KMS-11 (cell line): Measurements from ENCODE around the gene ATF4.

ENCODE experiments used
- H2AFZ ChIP-seq: fragments of 200-600 bp; sonication (generic); 2 replicates; pipeline ENCODE4 v1.6.1; 2016; ENCODE audit warnings: antibody characterized with exemption, mixed run types, low read depth
- H3K27ac ChIP-seq: fragments of 200-600 bp; sonication (generic); 2 replicates; pipeline ENCODE4 v1.6.1; 2016; ENCODE audit warnings: mild to moderate bottlenecking, mixed run types
- H3K27me3 ChIP-seq: fragments of 200-600 bp; sonication (generic); 2 replicates; pipeline ENCODE4 v1.6.1; 2017; ENCODE audit warnings: mild to moderate bottlenecking, low read depth, mixed run types, moderate library complexity; ENCODE audit not compliant: insufficient read depth
- H3K36me3 ChIP-seq: fragments of 200-600 bp; sonication (generic); 2 replicates; pipeline ENCODE4 v1.6.1; 2017; ENCODE audit warnings: mild to moderate bottlenecking, mixed run types; ENCODE audit not compliant: insufficient read depth
- H3K4me1 ChIP-seq: fragments of 200-600 bp; sonication (generic); 2 replicates; pipeline ENCODE4 v1.6.1; 2016; ENCODE audit warnings: mild to moderate bottlenecking, low read depth, mixed run types; ENCODE audit not compliant: poor library complexity, severe bottlenecking
- H3K4me2 ChIP-seq: fragments of 200-600 bp; sonication (generic); 2 replicates; pipeline ENCODE4 v1.7.0; 2016; ENCODE audit warnings: mild to moderate bottlenecking, mixed run types
- H3K4me3 ChIP-seq: fragments of 200-600 bp; sonication (generic); IDR thresholded peaks from 2 replicates; pipeline ENCODE4 v1.6.1; 2017; ENCODE audit warnings: low read depth, low read length, mixed read lengths; ENCODE audit not compliant: insufficient read depth
- H3K79me2 ChIP-seq: fragments of 200-600 bp; sonication (generic); 2 replicates; pipeline ENCODE4 v1.6.1; 2016; ENCODE audit warnings: low read depth, mixed run types; ENCODE audit not compliant: insufficient read depth
- H3K9ac ChIP-seq: fragments of 200-600 bp; sonication (generic); 2 replicates; pipeline ENCODE4 v1.6.1; 2016; ENCODE audit warnings: mild to moderate bottlenecking, mixed run types
- H4K20me1 ChIP-seq: fragments of 200-600 bp; sonication (generic); 2 replicates; pipeline ENCODE4 v1.6.1; 2016; ENCODE audit warnings: mild to moderate bottlenecking, mixed run types; ENCODE audit not compliant: insufficient read depth
- CTCF ChIP-seq: fragments of 200-600 bp; sonication (generic); conservative IDR thresholded peaks from 2 replicates; pipeline ENCODE4 v1.6.1; 2017; ENCODE audit warnings: low read depth, mild to moderate bottlenecking, antibody characterized with exemption, low read length, moderate library complexity, mixed read lengths

Gene ATF4

GRCh38 chr22:39490135-39490798, 30.1 kb upstream of the ATF4 start:
- Histone ChIP-seq H3K79me2 (0 out of 2 replicates have a peak, but pooled peaks cover under 1% of the 10 kb centered on the region), H2AFZ (no peak overlapping the region), H3K4me2 (no peak overlapping the region), H3K27me3 (no peaks in the 10 kb centered on the region), H3K4me3 (no peak overlapping the region), H3K27ac (no peak overlapping the region), H3K4me1 (peaks cover 9% of the 10 kb centered on the region), H4K20me1 (no peaks in the 10 kb centered on the region; the same call in 1 of the 2 replicates), H3K36me3 (no peaks in the 10 kb centered on the region), H3K9ac (no peak overlapping the region)
- no peak for TF ChIP-seq CTCF

GRCh38 chr22:39490966-39491680, 29.2 kb upstream of the ATF4 start:
- H3K9ac ChIP-seq, result no peak overlapping the region
- TF ChIP-seq CTCF, result no peak
- H3K79me2 ChIP-seq, result no peaks in the 10 kb centered on the region
- peaks cover 11% of the 10 kb centered on the region for H3K4me1 ChIP-seq
- H4K20me1 ChIP-seq, result no peaks in the 10 kb centered on the region; the same call in 1 of the 2 replicates
- no peaks in the 10 kb centered on the region for H3K36me3 ChIP-seq
- no peak overlapping the region for H3K27ac ChIP-seq
- no peak overlapping the region for H2AFZ ChIP-seq
- H3K4me3 ChIP-seq, result no peak overlapping the region
- H3K27me3 ChIP-seq, result no peaks in the 10 kb centered on the region
- H3K4me2 ChIP-seq, result no peak overlapping the region

GRCh38 chr22:39491696-39492095, 28.7 kb upstream of the ATF4 start:
- TF ChIP-seq CTCF, result no peak
- H3K36me3 ChIP-seq, result no peaks in the 10 kb centered on the region
- no peak overlapping the region for H3K27ac ChIP-seq
- no peaks in the 10 kb centered on the region; the same call in 1 of the 2 replicates for H4K20me1 ChIP-seq
- peaks cover 16% of the 10 kb centered on the region for H3K4me1 ChIP-seq
- no peak overlapping the region for H3K4me3 ChIP-seq
- H3K9ac ChIP-seq, result no peak overlapping the region
- no peak overlapping the region for H2AFZ ChIP-seq
- H3K27me3 ChIP-seq, result no peaks in the 10 kb centered on the region
- H3K4me2 ChIP-seq, result no peak overlapping the region
- no peaks in the 10 kb centered on the region for H3K79me2 ChIP-seq

GRCh38 chr22:39492186-39492585, 28.2 kb upstream of the ATF4 start:
- TF ChIP-seq CTCF, result no peak
- H2AFZ ChIP-seq, result no peak overlapping the region
- H3K9ac ChIP-seq, result no peak overlapping the region
- no peak overlapping the region for H3K4me3 ChIP-seq
- no peaks in the 10 kb centered on the region for H3K36me3 ChIP-seq
- H3K4me1 ChIP-seq, result peaks cover 18% of the 10 kb centered on the region
- H3K4me2 ChIP-seq, result no peak overlapping the region
- H3K27me3 ChIP-seq, result no peaks in the 10 kb centered on the region
- no peaks in the 10 kb centered on the region; the same call in 1 of the 2 replicates for H4K20me1 ChIP-seq
- H3K79me2 ChIP-seq, result no peaks in the 10 kb centered on the region
- no peak overlapping the region for H3K27ac ChIP-seq
